IPS-11a (cell line): Measurements from ENCODE around the gene TAF1B.
A peak's percentile ranks its signal among the peaks of the same experiment; 100 is the strongest.
"Not testable (repeated sequence)": the region's sequence is repeated elsewhere in the genome, so short reads cannot be mapped to it uniquely, and the experiment has no call there.

Source experiments
- H3K4me3 ChIP-seq: one replicate; pipeline ENCODE4 v1.5.1; 2013; ENCODE audit warnings: low read depth, low read length, control low read depth

The TAF1B gene

GRCh38 chr2:9830685-9831410 is 12.4 kb upstream of the TAF1B start:
- no peak overlapping the region for H3K4me3 ChIP-seq

GRCh38 chr2:9831670-9832069 is 11.6 kb upstream of the TAF1B start:
- no peak overlapping the region for H3K4me3 ChIP-seq

GRCh38 chr2:9832586-9832985 is 10.7 kb upstream of the TAF1B start:
- no peak overlapping the region for H3K4me3 ChIP-seq

- not testable (repeated sequence) for H3K4me3 ChIP-seq
These were observed 8.2 kb upstream of the TAF1B start for GRCh38 chr2:9835068-9835467.

- no peak overlapping the region for H3K4me3 ChIP-seq
These were observed 7.2 kb upstream of the TAF1B start for GRCh38 chr2:9836074-9836473.

- H3K4me3 ChIP-seq, result no peak overlapping the region
These were observed 6.8 kb upstream of the TAF1B start for GRCh38 chr2:9836517-9836916.

- H3K4me3 ChIP-seq, result no peak overlapping the region
These were observed 5.8 kb upstream of the TAF1B start for GRCh38 chr2:9837451-9837850.

GRCh38 chr2:9838391-9838790 is 4.9 kb upstream of the TAF1B start:
- H3K4me3 ChIP-seq, result no peak overlapping the region

- H3K4me3 ChIP-seq, result peak overlapping the region; percentile 25
These were observed 616 bp upstream of the TAF1B start for GRCh38 chr2:9842487-9843228.

GRCh38 chr2:9844036-9844483 is 786 bp downstream of the TAF1B start:
- H3K4me3 ChIP-seq, result peak overlapping the region; percentile 65

GRCh38 chr2:9844576-9844975 is 1.3 kb downstream of the TAF1B start:
- H3K4me3 ChIP-seq, result no peak overlapping the region

GRCh38 chr2:9846554-9846953 is 3.3 kb downstream of the TAF1B start:
- H3K4me3 ChIP-seq, result no peak overlapping the region

- no peak overlapping the region for H3K4me3 ChIP-seq
These were observed 3.9 kb downstream of the TAF1B start for GRCh38 chr2:9847140-9847539.

- H3K4me3 ChIP-seq, result no peak overlapping the region
These were observed 9.6 kb downstream of the TAF1B start for GRCh38 chr2:9852881-9853280.

GRCh38 chr2:9857814-9858729 is 14.8 kb downstream of the TAF1B start:
- no peak overlapping the region for H3K4me3 ChIP-seq

GRCh38 chr2:9858730-9859068 is 15.4 kb downstream of the TAF1B start:
- no peak overlapping the region for H3K4me3 ChIP-seq

- not testable (repeated sequence) for H3K4me3 ChIP-seq
These were observed 17.8 kb downstream of the TAF1B start for GRCh38 chr2:9860922-9861580.

GRCh38 chr2:9867881-9868280 is 24.6 kb downstream of the TAF1B start:
- no peak overlapping the region for H3K4me3 ChIP-seq

GRCh38 chr2:9873337-9873736 is 30.1 kb downstream of the TAF1B start:
- H3K4me3 ChIP-seq, result no peak overlapping the region

GRCh38 chr2:9877026-9877425 is 33.8 kb downstream of the TAF1B start:
- no peak overlapping the region for H3K4me3 ChIP-seq

GRCh38 chr2:9877726-9878125 is 34.5 kb downstream of the TAF1B start:
- H3K4me3 ChIP-seq, result no peak overlapping the region
